ENCODE measurements around the gene RPL14. TPM values are rescaled to one million over a fixed set of nuclear protein-coding genes. Genes with fewer than 3 reads are reported as not detected.

The RPL14 gene
- total and polyA plus RNA-seq, 2 of the 13 experiments (the other 11 are each of a cell fraction or from before 2014, with no cell fraction given) = 502 to 1,291 TPM

DNA sequence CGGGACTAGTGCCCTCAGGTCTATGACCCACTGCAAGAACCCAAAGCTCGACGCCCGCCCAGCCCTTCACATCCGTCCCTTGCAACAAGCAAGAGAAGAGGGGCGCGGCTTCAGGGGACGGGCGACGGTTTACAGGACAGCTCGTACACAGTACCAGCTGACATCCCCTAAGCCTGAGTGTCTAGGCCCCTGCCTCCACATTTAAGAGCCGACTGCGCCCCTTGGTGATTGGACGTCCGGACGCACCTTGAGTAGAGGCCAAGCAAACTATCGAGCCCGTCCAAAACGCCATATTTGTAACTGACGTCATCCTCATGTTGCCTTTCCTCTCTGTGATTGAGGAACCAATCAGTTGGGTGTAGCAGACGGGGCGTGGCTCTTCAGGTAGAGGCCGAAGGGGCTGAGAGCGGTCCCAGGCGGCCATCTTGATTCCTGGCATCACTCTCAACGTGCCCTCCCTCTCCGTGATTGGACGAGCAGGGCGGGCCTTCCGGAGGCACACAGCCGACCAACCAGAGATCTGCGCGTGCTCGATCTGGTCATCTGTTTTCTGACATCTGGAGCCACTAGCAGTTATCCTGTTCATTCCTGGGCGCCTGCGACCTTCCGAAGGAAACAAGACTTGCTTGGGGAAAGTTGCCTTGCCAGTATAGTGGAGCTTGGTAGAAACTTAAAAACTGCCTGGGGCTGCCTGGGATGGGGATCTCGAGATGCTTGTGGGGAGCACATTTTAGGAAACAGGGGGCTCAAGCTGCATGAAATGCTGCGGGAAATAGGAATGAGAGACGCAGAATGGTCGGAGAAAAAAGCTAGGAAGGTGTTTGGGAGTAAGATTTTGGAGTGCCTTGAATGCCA, 4.0 kb upstream of the RPL14 start (continued):
- TF ChIP-seq, protein P1, sequence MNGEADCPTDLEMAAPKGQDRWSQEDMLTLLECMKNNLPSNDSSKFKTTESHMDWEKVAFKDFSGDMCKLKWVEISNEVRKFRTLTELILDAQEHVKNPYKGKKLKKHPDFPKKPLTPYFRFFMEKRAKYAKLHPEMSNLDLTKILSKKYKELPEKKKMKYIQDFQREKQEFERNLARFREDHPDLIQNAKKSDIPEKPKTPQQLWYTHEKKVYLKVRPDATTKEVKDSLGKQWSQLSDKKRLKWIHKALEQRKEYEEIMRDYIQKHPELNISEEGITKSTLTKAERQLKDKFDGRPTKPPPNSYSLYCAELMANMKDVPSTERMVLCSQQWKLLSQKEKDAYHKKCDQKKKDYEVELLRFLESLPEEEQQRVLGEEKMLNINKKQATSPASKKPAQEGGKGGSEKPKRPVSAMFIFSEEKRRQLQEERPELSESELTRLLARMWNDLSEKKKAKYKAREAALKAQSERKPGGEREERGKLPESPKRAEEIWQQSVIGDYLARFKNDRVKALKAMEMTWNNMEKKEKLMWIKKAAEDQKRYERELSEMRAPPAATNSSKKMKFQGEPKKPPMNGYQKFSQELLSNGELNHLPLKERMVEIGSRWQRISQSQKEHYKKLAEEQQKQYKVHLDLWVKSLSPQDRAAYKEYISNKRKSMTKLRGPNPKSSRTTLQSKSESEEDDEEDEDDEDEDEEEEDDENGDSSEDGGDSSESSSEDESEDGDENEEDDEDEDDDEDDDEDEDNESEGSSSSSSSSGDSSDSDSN (CRISPR knock-in tag; IDR thresholded peaks at IDR 0.05) = peak; percentile 50; the same call in 1 of the 2 replicates
- TF ChIP-seq, protein P2, sequence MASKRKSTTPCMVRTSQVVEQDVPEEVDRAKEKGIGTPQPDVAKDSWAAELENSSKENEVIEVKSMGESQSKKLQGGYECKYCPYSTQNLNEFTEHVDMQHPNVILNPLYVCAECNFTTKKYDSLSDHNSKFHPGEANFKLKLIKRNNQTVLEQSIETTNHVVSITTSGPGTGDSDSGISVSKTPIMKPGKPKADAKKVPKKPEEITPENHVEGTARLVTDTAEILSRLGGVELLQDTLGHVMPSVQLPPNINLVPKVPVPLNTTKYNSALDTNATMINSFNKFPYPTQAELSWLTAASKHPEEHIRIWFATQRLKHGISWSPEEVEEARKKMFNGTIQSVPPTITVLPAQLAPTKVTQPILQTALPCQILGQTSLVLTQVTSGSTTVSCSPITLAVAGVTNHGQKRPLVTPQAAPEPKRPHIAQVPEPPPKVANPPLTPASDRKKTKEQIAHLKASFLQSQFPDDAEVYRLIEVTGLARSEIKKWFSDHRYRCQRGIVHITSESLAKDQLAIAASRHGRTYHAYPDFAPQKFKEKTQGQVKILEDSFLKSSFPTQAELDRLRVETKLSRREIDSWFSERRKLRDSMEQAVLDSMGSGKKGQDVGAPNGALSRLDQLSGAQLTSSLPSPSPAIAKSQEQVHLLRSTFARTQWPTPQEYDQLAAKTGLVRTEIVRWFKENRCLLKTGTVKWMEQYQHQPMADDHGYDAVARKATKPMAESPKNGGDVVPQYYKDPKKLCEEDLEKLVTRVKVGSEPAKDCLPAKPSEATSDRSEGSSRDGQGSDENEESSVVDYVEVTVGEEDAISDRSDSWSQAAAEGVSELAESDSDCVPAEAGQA (IDR thresholded peaks at IDR 0.05; ENCODE audit: low read depth) = peak; percentile 97
- TF ChIP-seq, protein P2 (CRISPR knock-in tag; IDR thresholded peaks at IDR 0.05; ENCODE audit: borderline replicate concordance) = no peak
- TF ChIP-seq FOXK1 (CRISPR knock-in tag; IDR thresholded peaks at IDR 0.05; ENCODE audit: borderline replicate concordance, low read depth) = peak; percentile 88; the same call in 1 of the 2 replicates
- TF ChIP-seq SIX4 (CRISPR knock-in tag; IDR thresholded peaks at IDR 0.05) = no peak
- 0 out of 2 replicates have a peak, but pooled peaks have one; percentile 68 for TF ChIP-seq ZNF879 (CRISPR knock-in tag; IDR thresholded peaks at IDR 0.05)
- TF ChIP-seq NR1H2 (CRISPR knock-in tag; IDR thresholded peaks at IDR 0.05; ENCODE audit: borderline replicate concordance, low read depth) = no peak
- TF ChIP-seq ZBTB3 (CRISPR knock-in tag; IDR thresholded peaks at IDR 0.05; ENCODE audit: borderline replicate concordance, low read depth) = 0 out of 2 replicates have a peak, but pooled peaks have one; percentile 55
- TF ChIP-seq, protein P3, sequence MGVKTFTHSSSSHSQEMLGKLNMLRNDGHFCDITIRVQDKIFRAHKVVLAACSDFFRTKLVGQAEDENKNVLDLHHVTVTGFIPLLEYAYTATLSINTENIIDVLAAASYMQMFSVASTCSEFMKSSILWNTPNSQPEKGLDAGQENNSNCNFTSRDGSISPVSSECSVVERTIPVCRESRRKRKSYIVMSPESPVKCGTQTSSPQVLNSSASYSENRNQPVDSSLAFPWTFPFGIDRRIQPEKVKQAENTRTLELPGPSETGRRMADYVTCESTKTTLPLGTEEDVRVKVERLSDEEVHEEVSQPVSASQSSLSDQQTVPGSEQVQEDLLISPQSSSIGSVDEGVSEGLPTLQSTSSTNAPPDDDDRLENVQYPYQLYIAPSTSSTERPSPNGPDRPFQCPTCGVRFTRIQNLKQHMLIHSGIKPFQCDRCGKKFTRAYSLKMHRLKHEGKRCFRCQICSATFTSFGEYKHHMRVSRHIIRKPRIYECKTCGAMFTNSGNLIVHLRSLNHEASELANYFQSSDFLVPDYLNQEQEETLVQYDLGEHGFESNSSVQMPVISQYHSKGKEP (CRISPR knock-in tag; IDR thresholded peaks at IDR 0.05) = 0 out of 2 replicates have a peak, but pooled peaks have one; percentile 13
- TF ChIP-seq TCF7 (IDR thresholded peaks at IDR 0.05; ENCODE audit: low read depth) = no peak
- TF ChIP-seq, protein P4, sequence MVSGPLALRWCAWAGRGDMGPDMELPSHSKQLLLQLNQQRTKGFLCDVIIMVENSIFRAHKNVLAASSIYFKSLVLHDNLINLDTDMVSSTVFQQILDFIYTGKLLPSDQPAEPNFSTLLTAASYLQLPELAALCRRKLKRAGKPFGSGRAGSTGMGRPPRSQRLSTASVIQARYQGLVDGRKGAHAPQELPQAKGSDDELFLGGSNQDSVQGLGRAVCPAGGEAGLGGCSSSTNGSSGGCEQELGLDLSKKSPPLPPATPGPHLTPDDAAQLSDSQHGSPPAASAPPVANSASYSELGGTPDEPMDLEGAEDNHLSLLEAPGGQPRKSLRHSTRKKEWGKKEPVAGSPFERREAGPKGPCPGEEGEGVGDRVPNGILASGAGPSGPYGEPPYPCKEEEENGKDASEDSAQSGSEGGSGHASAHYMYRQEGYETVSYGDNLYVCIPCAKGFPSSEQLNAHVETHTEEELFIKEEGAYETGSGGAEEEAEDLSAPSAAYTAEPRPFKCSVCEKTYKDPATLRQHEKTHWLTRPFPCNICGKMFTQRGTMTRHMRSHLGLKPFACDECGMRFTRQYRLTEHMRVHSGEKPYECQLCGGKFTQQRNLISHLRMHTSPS (CRISPR knock-in tag; IDR thresholded peaks at IDR 0.05; ENCODE audit: low read depth) = no peak
- peak; percentile 83 for TF ChIP-seq KMT2B (CRISPR knock-in tag; IDR thresholded peaks at IDR 0.05)
- TF ChIP-seq POLR2AphosphoS5 (IDR thresholded peaks at IDR 0.05; ENCODE audit: low read depth, low read length) = peak; percentile 81
